Right lobe of liver (tissue), 6 donors: ENCODE measurements around the gene ZFP91. TPM values are rescaled to one million over a fixed set of nuclear protein-coding genes. Genes with fewer than 3 reads are reported as not detected.

ENCODE experiments used
- ATAC-seq, 4 donors: fragments of 200-7000 bp; cut with Tn5 transposase; one replicate each; pipeline ENCODE4 v1.9.1; 2020; ENCODE audit warnings: mild to moderate bottlenecking in 4 of 4, moderate library complexity in 4 of 4
- DNase-seq, 3 donors: peaks; one replicate each; pipeline ENCODE4 v3.0.0-alpha.2; 2020
- H3K27ac ChIP-seq, 3 donors: fragments of 200-600 bp; one replicate each; pipeline ENCODE4 v1.8.0; 2022
- H3K27me3 ChIP-seq, 2 donors: fragments of 200-600 bp; one replicate each; pipeline ENCODE4 v1.8.0; 2022
- H3K36me3 ChIP-seq, 4 donors: fragments of 200-600 bp; sonication (generic) in 1 of 4; one replicate each; pipeline versions ENCODE4 v1.5.1 to v1.8.0; 2017 to 2022; ENCODE audit warnings: control low read depth in 1 of 4
- H3K4me1 ChIP-seq, 4 donors: fragments of 200-600 bp; sonication (generic) in 1 of 4; one replicate each; pipeline versions ENCODE4 v1.5.1 to v1.8.0; 2017 to 2022; ENCODE audit warnings: control low read depth in 1 of 4
- H3K4me3 ChIP-seq, 3 donors: fragments of 200-600 bp; one replicate each; pipeline ENCODE4 v1.8.0; 2022
- H3K9me3 ChIP-seq, 4 donors: fragments of 200-600 bp; sonication (generic) in 1 of 4; one replicate each; pipeline versions ENCODE4 v1.5.1 to v1.8.0; 2017 to 2022; ENCODE audit warnings: control low read depth in 1 of 4
- CTCF ChIP-seq, 4 donors: fragments of 200-600 bp in 3 of 4; fragments of 450-650 bp in 1 of 4; IDR thresholded peaks; one replicate each; pipeline versions ENCODE4 v1.5.1 to v1.8.0; 2016 to 2022; ENCODE audit warnings: antibody characterized with exemption in 4 of 4, mild to moderate bottlenecking in 2 of 4
- POLR2A ChIP-seq: fragments of 450-650 bp; IDR thresholded peaks from one replicate; pipeline ENCODE4 v1.6.1; 2017; ENCODE audit warnings: antibody characterized with exemption, mild to moderate bottlenecking
- WGBS: methylation state at CpG from one replicate; pipeline ENCODE4 v1.1.6; 2018; ENCODE audit warnings: low coverage, low lambda C conversion rate; ENCODE audit not compliant: insufficient coverage; ENCODE audit errors: missing lambda C conversion rate; 5-methylcytosine and 5-hydroxymethylcytosine counted together
- intact Hi-C, 2 donors: fragments of 100-400 bp; cut with DNase I; formaldehyde crosslinking; loops; one replicate each; pipeline versions ENCODE4 v1.11.2 to v1.14.1; 2022
- total RNA-seq, 6 experiments: library from RNA; depleted of rRNA in 2 of 6; stranded (reverse); fragments of >200 nt in 2 of 6; fragmentation: NEBNext Ultra II Directional in 3 of 6; extraction: Animal tissue kit (Norgen Biotek cat#: 25700) in 3 of 6; gene quantifications; one replicate each; pipeline versions ENCODE4 v1.1.0 to v1.2.4, GENCODE V29; 2016 to 2023
- donor health status: DM: no; HTN: yes; CAD: no.
- donor health status: DM: no; HTN: no; CAD: no.
- donor health status: DM: no; HTN: no; CAD: no.
- donor health status: DM: no; HTN: yes; CAD: no.
- donor health status: DM: no; HTN: yes; CAD: no.

Gene ZFP91
- total RNA-seq, 6 experiments from 2014 or later = 19.5 to 27.0 (median 24.3) TPM

GRCh38 chr11:58658623-58659022, 79.8 kb downstream of the ZFP91 start:
- no peak overlapping the region for H3K4me3 ChIP-seq
- TF ChIP-seq CTCF (IDR thresholded peaks at IDR 0.05) = no peak
- no peak for TF ChIP-seq POLR2A
- intact Hi-C loops = loop anchor here (10.0 kb wide), 1 partner anchor 126 kb away; no protein-coding TSS in a partner anchor
- ATAC-seq (no peak), DNase-seq (no peak)
- H3K4me1 ChIP-seq = peaks cover 0 to 5% (median 0%) of the 10 kb centered on the region in 4 donors
- H3K36me3 ChIP-seq = no peaks in the 10 kb centered on the region
- no peaks in the 10 kb centered on the region for H3K27me3 ChIP-seq
- no peak overlapping the region for H3K27ac ChIP-seq
- 71% methylated on average over 1 of the region's 3 CpGs for WGBS
- no peaks in the 10 kb centered on the region for H3K9me3 ChIP-seq

GRCh38 chr11:58659404-58659803, 80.5 kb downstream of the ZFP91 start:
- Histone ChIP-seq H3K36me3 (no peaks in the 10 kb centered on the region), H3K4me3 (no peak overlapping the region), H3K9me3 (no peaks in the 10 kb centered on the region), H3K27me3 (no peaks in the 10 kb centered on the region), H3K4me1 (peaks cover 0 to under 1% (median 0%) of the 10 kb centered on the region in 4 donors), H3K27ac (no peak overlapping the region)
- TF ChIP-seq CTCF (IDR thresholded peaks at IDR 0.05) (no peak), POLR2A (no peak)
- 38% methylated on average over 2 of the region's 2 CpGs for WGBS
- intact Hi-C loops = loop anchor here (10.0 kb wide), 1 partner anchor 125 kb away; no protein-coding TSS in a partner anchor
- ATAC-seq (peak in 1 of 4 donors; percentile 82), DNase-seq (no peak)

GRCh38 chr11:58659910-58660570, 81.2 kb downstream of the ZFP91 start:
- ATAC-seq = no peak
- no peak overlapping the region for H3K27ac ChIP-seq
- intact Hi-C loops = loop anchor here (10.0 kb wide), 1 partner anchor 125 kb away; no protein-coding TSS in a partner anchor

More at GRCh38 chr11:58659910-58660570, 81.2 kb downstream of the ZFP91 start:
- WGBS = 67% methylated on average over 5 of the region's 5 CpGs
- TF ChIP-seq CTCF (IDR thresholded peaks at IDR 0.05) = no peak
- TF ChIP-seq POLR2A = no peak
- Histone ChIP-seq H3K9me3 (no peaks in the 10 kb centered on the region), H3K27me3 (no peaks in the 10 kb centered on the region), H3K36me3 (no peaks in the 10 kb centered on the region), H3K4me3 (no peak overlapping the region), H3K4me1 (no peaks in the 10 kb centered on the region)
- DNase-seq = no peak

Other genes with a start within 250 kb of the ZFP91 start
- gene OR5B17, start 220.0 kb upstream of the ZFP91 start, total RNA-seq = not detected
- gene OR5B3, start 172.2 kb upstream of the ZFP91 start, total RNA-seq = not detected
- gene OR5B2, start 150.9 kb upstream of the ZFP91 start, total RNA-seq = not detected
- not detected for gene OR5B12, start 136.8 kb upstream of the ZFP91 start, total RNA-seq
- gene OR5B21, start 71.0 kb upstream of the ZFP91 start, total RNA-seq = not detected
- gene LPXN, start 3.2 kb upstream of the ZFP91 start, total RNA-seq = 1 to 10 TPM; 3.9 to 8.4 (median 5.5) TPM
- gene CNTF, start 43.6 kb downstream of the ZFP91 start, total RNA-seq = under 1 TPM; 0.37 to 0.87 (median 0.72) TPM
- 100 to 1,000 TPM in 3 of 6 experiments, 10 to 100 TPM in 3; 62.2 to 399 (median 159) TPM for gene GLYAT, start 152.9 kb downstream of the ZFP91 start, total RNA-seq